ENCODE results near the gene DEPDC1B.
A peak's percentile ranks its signal among the peaks of the same experiment; 100 is the strongest.

DNA sequence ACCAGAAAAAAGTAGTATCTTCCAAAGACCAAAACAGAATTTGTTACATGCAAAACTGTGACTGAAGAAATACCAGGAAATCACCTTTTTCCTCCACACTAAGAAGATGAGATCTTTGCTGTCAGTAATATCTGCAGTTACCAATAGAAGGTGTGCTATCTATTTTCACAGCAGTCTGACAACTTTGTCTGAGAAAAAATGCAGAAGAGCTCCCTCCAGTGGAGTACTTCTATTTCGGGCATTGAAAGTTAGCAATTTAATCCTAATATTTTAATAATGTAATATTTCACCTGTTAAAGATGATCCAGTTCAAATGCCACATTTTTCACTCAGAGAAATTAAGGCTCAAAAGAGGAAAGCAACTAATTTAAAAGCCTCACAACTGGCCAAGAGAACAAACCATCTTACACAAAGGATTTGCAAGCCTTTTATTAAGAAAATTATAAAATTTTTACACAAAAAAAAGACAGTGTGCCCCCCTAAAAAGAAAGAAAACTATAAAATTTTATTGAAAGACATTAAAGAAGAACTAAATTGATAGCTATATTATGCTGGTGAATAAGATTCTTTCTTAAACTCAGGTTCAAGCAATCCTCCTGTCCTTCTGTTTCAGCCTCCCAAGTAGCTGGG, 50.6 kb downstream of the DEPDC1B start:
- no peak for TF ChIP-seq POLR2A (IDR thresholded peaks at IDR 0.05)
- TF ChIP-seq, protein P1, sequence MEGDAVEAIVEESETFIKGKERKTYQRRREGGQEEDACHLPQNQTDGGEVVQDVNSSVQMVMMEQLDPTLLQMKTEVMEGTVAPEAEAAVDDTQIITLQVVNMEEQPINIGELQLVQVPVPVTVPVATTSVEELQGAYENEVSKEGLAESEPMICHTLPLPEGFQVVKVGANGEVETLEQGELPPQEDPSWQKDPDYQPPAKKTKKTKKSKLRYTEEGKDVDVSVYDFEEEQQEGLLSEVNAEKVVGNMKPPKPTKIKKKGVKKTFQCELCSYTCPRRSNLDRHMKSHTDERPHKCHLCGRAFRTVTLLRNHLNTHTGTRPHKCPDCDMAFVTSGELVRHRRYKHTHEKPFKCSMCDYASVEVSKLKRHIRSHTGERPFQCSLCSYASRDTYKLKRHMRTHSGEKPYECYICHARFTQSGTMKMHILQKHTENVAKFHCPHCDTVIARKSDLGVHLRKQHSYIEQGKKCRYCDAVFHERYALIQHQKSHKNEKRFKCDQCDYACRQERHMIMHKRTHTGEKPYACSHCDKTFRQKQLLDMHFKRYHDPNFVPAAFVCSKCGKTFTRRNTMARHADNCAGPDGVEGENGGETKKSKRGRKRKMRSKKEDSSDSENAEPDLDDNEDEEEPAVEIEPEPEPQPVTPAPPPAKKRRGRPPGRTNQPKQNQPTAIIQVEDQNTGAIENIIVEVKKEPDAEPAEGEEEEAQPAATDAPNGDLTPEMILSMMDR (IDR thresholded peaks at IDR 0.05), result peak in 5 of 6 experiments; percentile 35 to 61 (median 50)

Measured in esophagus squamous epithelium (tissue), 4 donors.